Esophagus squamous epithelium (tissue), 4 donors: Measurements from ENCODE around the gene RERG.

Experiments
- POLR2A ChIP-seq, 4 donors: fragments of 450-650 bp; IDR thresholded peaks; one replicate each; pipeline ENCODE4 v1.6.1; 2017; ENCODE audit warnings: antibody characterized with exemption in 4 of 4, mild to moderate bottlenecking in 4 of 4, moderate library complexity in 3 of 4
- TF ChIP-seq, protein P1 (sequence below), 6 experiments: fragments of 450-650 bp in 4 of 6; fragments of 200-600 bp in 2 of 6; sonication (generic) in 2 of 6; IDR thresholded peaks; one replicate each; pipeline ENCODE4 v1.5.1; 2016 to 2019; ENCODE audit warnings: antibody characterized with exemption in 6 of 6, mild to moderate bottlenecking in 4 of 6, moderate library complexity in 4 of 6

DNA sequence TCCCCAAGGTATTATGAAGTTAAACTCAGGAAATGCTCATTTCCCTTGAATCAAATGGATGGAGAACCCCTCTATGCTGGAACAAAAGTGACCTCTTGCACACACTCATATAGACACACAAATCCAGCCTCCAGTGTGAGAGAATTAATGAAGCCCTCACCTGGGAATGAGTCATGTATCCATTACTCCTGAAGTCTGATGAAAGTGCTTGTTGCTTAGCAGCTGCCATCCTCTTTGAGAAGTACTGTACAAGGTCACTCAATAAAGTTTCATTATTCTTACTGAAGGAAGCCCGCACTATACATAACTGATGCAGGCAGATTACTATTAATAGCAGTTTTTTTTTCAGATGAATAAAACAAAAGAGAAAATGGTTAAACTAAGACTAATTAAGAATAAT lies 102.3 kb downstream of the RERG start:
- TF ChIP-seq, protein P1, sequence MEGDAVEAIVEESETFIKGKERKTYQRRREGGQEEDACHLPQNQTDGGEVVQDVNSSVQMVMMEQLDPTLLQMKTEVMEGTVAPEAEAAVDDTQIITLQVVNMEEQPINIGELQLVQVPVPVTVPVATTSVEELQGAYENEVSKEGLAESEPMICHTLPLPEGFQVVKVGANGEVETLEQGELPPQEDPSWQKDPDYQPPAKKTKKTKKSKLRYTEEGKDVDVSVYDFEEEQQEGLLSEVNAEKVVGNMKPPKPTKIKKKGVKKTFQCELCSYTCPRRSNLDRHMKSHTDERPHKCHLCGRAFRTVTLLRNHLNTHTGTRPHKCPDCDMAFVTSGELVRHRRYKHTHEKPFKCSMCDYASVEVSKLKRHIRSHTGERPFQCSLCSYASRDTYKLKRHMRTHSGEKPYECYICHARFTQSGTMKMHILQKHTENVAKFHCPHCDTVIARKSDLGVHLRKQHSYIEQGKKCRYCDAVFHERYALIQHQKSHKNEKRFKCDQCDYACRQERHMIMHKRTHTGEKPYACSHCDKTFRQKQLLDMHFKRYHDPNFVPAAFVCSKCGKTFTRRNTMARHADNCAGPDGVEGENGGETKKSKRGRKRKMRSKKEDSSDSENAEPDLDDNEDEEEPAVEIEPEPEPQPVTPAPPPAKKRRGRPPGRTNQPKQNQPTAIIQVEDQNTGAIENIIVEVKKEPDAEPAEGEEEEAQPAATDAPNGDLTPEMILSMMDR (IDR thresholded peaks at IDR 0.05), result no peak
- no peak for TF ChIP-seq POLR2A (IDR thresholded peaks at IDR 0.05)
